Measurements from ENCODE around the gene DNAI4.

DNA sequence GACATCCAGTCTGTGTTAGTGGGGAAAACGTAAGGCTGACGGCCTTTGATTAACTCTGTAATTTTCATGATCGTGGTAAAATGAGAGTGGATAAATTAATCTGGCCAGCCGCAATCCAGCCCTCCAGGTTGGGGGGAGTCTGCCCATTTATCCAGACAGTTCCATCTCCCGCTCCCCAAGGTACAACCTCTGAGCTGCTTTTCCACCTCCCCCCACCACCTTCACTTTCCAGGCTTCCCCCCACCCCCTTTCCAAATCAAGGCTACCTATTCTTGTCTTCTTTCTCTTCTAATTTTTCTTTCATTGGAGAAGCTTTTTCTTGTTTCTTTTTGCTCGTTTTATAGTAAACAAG lies 6.1 kb upstream of the DNAI4 start:
- no peak for TF ChIP-seq POLR2A (IDR thresholded peaks at IDR 0.05)
- TF ChIP-seq, protein P1, sequence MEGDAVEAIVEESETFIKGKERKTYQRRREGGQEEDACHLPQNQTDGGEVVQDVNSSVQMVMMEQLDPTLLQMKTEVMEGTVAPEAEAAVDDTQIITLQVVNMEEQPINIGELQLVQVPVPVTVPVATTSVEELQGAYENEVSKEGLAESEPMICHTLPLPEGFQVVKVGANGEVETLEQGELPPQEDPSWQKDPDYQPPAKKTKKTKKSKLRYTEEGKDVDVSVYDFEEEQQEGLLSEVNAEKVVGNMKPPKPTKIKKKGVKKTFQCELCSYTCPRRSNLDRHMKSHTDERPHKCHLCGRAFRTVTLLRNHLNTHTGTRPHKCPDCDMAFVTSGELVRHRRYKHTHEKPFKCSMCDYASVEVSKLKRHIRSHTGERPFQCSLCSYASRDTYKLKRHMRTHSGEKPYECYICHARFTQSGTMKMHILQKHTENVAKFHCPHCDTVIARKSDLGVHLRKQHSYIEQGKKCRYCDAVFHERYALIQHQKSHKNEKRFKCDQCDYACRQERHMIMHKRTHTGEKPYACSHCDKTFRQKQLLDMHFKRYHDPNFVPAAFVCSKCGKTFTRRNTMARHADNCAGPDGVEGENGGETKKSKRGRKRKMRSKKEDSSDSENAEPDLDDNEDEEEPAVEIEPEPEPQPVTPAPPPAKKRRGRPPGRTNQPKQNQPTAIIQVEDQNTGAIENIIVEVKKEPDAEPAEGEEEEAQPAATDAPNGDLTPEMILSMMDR (IDR thresholded peaks at IDR 0.05) = no peak
